NB4 (cell line): ENCODE results near the gene SLC16A11.

Source experiments
- DNase-seq: peaks from one replicate; pipeline ENCODE4 v3.0.0; 2010; ENCODE audit warnings: low read depth
- H3K4me3 ChIP-seq: one replicate; pipeline ENCODE4 v1.5.1; 2011; ENCODE audit warnings: mild to moderate bottlenecking, low read depth, low read length, moderate library complexity
- CTCF ChIP-seq: IDR thresholded peaks from one replicate; pipeline ENCODE4 v1.5.1; 2012; ENCODE audit warnings: low read depth, low read length
- MYC ChIP-seq: IDR thresholded peaks from 2 replicates; pipeline ENCODE4 v1.6.1; 2011; ENCODE audit warnings: low read depth, low read length
- POLR2A ChIP-seq: IDR thresholded peaks from 2 replicates; pipeline ENCODE4 v1.6.1; 2011; ENCODE audit warnings: mild to moderate bottlenecking; ENCODE audit not compliant: insufficient read length; ENCODE audit errors: extremely low read depth
- TF ChIP-seq, protein P1 (sequence below): IDR thresholded peaks from 2 replicates; pipeline ENCODE4 v1.6.1; 2011; ENCODE audit warnings: low read depth, low read length

SLC16A11 gene

DNA sequence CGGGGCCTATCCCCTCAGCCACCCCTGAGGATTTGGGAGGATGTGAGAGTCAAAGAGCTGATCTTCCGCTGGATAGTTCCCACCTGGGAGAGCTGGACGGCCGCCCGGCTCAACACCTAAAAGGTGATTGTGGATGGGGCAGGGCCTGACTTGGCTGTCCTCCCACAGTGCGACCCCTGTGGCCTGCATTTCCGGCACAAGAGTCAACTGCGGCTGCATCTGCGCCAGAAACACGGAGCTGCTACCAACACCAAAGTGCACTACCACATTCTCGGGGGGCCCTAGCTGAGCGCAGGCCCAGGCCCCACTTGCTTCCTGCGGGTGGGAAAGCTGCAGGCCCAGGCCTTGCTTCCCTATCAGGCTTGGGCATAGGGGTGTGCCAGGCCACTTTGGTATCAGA lies 16.6 kb downstream of the SLC16A11 start:
- DNase-seq = no peak
- TF ChIP-seq POLR2A (no peak), CTCF (no peak), MYC (no peak)
- TF ChIP-seq, protein P1, sequence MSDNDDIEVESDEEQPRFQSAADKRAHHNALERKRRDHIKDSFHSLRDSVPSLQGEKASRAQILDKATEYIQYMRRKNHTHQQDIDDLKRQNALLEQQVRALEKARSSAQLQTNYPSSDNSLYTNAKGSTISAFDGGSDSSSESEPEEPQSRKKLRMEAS = no peak
- no peak overlapping the region for H3K4me3 ChIP-seq

DNA sequence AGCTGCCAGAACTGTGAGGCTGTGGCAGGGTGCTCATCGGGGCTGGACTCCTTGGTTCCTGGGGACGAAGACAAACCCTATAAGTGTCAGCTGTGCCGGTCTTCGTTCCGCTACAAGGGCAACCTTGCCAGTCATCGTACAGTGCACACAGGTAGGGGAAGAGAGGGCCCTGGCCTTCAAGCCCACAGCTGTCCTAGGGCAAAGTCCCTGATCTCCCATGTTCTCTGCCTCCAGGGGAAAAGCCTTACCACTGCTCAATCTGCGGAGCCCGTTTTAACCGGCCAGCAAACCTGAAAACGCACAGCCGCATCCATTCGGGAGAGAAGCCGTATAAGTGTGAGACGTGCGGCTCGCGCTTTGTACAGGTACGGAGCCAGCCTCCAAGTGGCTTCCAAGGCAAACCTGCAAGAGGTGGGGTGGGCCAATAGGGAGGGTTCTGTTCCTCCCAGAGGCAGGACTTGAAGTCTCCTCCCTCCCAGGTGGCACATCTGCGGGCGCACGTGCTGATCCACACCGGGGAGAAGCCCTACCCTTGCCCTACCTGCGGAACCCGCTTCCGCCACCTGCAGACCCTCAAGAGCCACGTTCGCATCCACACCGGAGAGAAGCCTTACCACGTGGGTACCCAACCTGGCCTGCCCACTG lies 17.3 kb downstream of the SLC16A11 start:
- TF ChIP-seq, protein P1 = no peak
- TF ChIP-seq MYC (no peak), CTCF (no peak), POLR2A (no peak)
- no peak overlapping the region for H3K4me3 ChIP-seq
- DNase-seq = no peak

- no peak for TF ChIP-seq MYC
- no peak for TF ChIP-seq CTCF
- TF ChIP-seq, protein P1 = no peak
- TF ChIP-seq POLR2A = no peak
- no peak overlapping the region for H3K4me3 ChIP-seq
- DNase-seq = no peak
Measured at GRCh38 chr17:7025245-7025644, 18.6 kb downstream of the SLC16A11 start.

GRCh38 chr17:7024402-7024785 lies 19.5 kb downstream of the SLC16A11 start:
- DNase-seq = no peak
- TF ChIP-seq, protein P1 = no peak
- TF ChIP-seq CTCF (no peak), POLR2A (no peak), MYC (no peak)
- no peak overlapping the region for H3K4me3 ChIP-seq

- TF ChIP-seq POLR2A (no peak), MYC (no peak), CTCF (no peak)
- TF ChIP-seq, protein P1 = no peak
- no peak for DNase-seq
- H3K4me3 ChIP-seq = no peak overlapping the region
Measured at GRCh38 chr17:7023576-7024401, 20.1 kb downstream of the SLC16A11 start.
